ENCODE data around the gene SYT6. TPM values are rescaled to one million over a fixed set of nuclear protein-coding genes. Genes with fewer than 3 reads are reported as not detected.

The SYT6 gene
- total RNA-seq, 1 donor from 2014 or later: not detected

- no peak for TF ChIP-seq CTCF (IDR thresholded peaks at IDR 0.05)
- Mint-ChIP-seq H3K4me1 (ENCODE audit: unreplicated experiment) (no peaks in the 10 kb centered on the region), H3K36me3 (ENCODE audit: unreplicated experiment) (no peaks in the 10 kb centered on the region), H3K9me3 (ENCODE audit: unreplicated experiment) (no peaks in the 10 kb centered on the region), H3K4me3 (ENCODE audit: unreplicated experiment) (no peak overlapping the region), H3K27me3 (ENCODE audit: unreplicated experiment) (peaks cover 56% of the 10 kb centered on the region), H3K27ac (ENCODE audit: unreplicated experiment) (no peak overlapping the region)
- DNase-seq (ENCODE audit: extremely low spot score, unreplicated experiment): no peak
Observed at GRCh38 chr1:114086601-114087368, 66.9 kb downstream of the SYT6 start.

GRCh38 chr1:114082867-114083585, 70.6 kb downstream of the SYT6 start:
- no peak for DNase-seq (ENCODE audit: extremely low spot score, unreplicated experiment)
- TF ChIP-seq CTCF (IDR thresholded peaks at IDR 0.05): no peak
- H3K27me3 Mint-ChIP-seq (ENCODE audit: unreplicated experiment): peaks cover 30% of the 10 kb centered on the region
- no peaks in the 10 kb centered on the region for H3K36me3 Mint-ChIP-seq (ENCODE audit: unreplicated experiment)
- no peak overlapping the region for H3K27ac Mint-ChIP-seq (ENCODE audit: unreplicated experiment)
- H3K9me3 Mint-ChIP-seq (ENCODE audit: unreplicated experiment): no peaks in the 10 kb centered on the region
- no peak overlapping the region for H3K4me3 Mint-ChIP-seq (ENCODE audit: unreplicated experiment)
- no peaks in the 10 kb centered on the region for H3K4me1 Mint-ChIP-seq (ENCODE audit: unreplicated experiment)

- TF ChIP-seq CTCF (IDR thresholded peaks at IDR 0.05): no peak
- Mint-ChIP-seq H3K4me1 (ENCODE audit: unreplicated experiment) (no peaks in the 10 kb centered on the region), H3K4me3 (ENCODE audit: unreplicated experiment) (no peak overlapping the region), H3K27ac (ENCODE audit: unreplicated experiment) (no peak overlapping the region), H3K36me3 (ENCODE audit: unreplicated experiment) (no peaks in the 10 kb centered on the region), H3K27me3 (ENCODE audit: unreplicated experiment) (peaks cover 27% of the 10 kb centered on the region), H3K9me3 (ENCODE audit: unreplicated experiment) (no peaks in the 10 kb centered on the region)
- DNase-seq (ENCODE audit: extremely low spot score, unreplicated experiment): no peak
Observed at GRCh38 chr1:114082304-114082630, 71.4 kb downstream of the SYT6 start.

- no peaks in the 10 kb centered on the region for H3K9me3 Mint-ChIP-seq (ENCODE audit: unreplicated experiment)
- no peaks in the 10 kb centered on the region for H3K4me1 Mint-ChIP-seq (ENCODE audit: unreplicated experiment)
- TF ChIP-seq CTCF (IDR thresholded peaks at IDR 0.05): no peak
- H3K27ac Mint-ChIP-seq (ENCODE audit: unreplicated experiment): no peak overlapping the region
- DNase-seq (ENCODE audit: extremely low spot score, unreplicated experiment): no peak
- no peak overlapping the region for H3K4me3 Mint-ChIP-seq (ENCODE audit: unreplicated experiment)
- H3K27me3 Mint-ChIP-seq (ENCODE audit: unreplicated experiment): peaks cover 33% of the 10 kb centered on the region
- no peaks in the 10 kb centered on the region for H3K36me3 Mint-ChIP-seq (ENCODE audit: unreplicated experiment)
Observed at GRCh38 chr1:114081437-114082303, 72.0 kb downstream of the SYT6 start.

Data from osteocyte (in vitro differentiated cells).